Gastroesophageal sphincter (tissue), 4 donors: ENCODE data around the gene GALNT10. TPM values are rescaled to one million over a fixed set of nuclear protein-coding genes. Genes with fewer than 3 reads are reported as not detected.

ENCODE experiments used
- ATAC-seq: fragments of 150-250 bp; one replicate; pipeline ENCODE4 v1.9.1; 2016; ENCODE audit warnings: mild to moderate bottlenecking, moderate library complexity
- H3K27ac ChIP-seq, 4 donors: fragments of 200-600 bp; sonication (generic) in 3 of 4; 1 replicate in 3 of 4; 2 replicates in 1 of 4; pipeline ENCODE4 v1.5.1; 2016 to 2019
- H3K27me3 ChIP-seq: fragments of 200-600 bp; sonication (generic); one replicate; pipeline ENCODE4 v1.5.1; 2019
- H3K36me3 ChIP-seq, 2 donors: fragments of 200-600 bp; sonication (generic); one replicate each; pipeline ENCODE4 v1.5.1; 2019; ENCODE audit warnings: control low read depth in 1 of 2
- H3K4me1 ChIP-seq, 3 donors: fragments of 200-600 bp; sonication (generic); 1 replicate in 2 of 3; 2 replicates in 1 of 3; pipeline ENCODE4 v1.5.1; 2016 to 2019; ENCODE audit warnings: control low read depth in 2 of 3
- H3K4me3 ChIP-seq, 2 donors: fragments of 200-600 bp; sonication (generic); one replicate each; pipeline ENCODE4 v1.5.1; 2019; ENCODE audit warnings: mild to moderate bottlenecking in 1 of 2, moderate library complexity in 1 of 2
- H3K9me3 ChIP-seq, 3 donors: fragments of 200-600 bp; sonication (generic); one replicate each; pipeline ENCODE4 v1.5.1; 2017 to 2019; ENCODE audit warnings: control low read depth in 2 of 3
- EP300 ChIP-seq: sonication (generic); formaldehyde crosslinking; IDR thresholded peaks from one replicate; pipeline ENCODE4 v1.6.1; 2017; ENCODE audit warnings: antibody characterized with exemption, mild to moderate bottlenecking
- POLR2A ChIP-seq, 2 donors: fragments of 450-650 bp; IDR thresholded peaks; one replicate each; pipeline ENCODE4 v1.6.1; 2017; ENCODE audit warnings: antibody characterized with exemption in 2 of 2, mild to moderate bottlenecking in 2 of 2, moderate library complexity in 1 of 2
- POLR2AphosphoS5 ChIP-seq: sonication (generic); formaldehyde crosslinking; IDR thresholded peaks from one replicate; pipeline ENCODE4 v1.6.1; 2017; ENCODE audit warnings: antibody characterized with exemption
- WGBS, 2 donors: methylation state at CpG; one replicate each; pipeline ENCODE4 v1.1.5; 2018; ENCODE audit warnings: low coverage in 1 of 2; 5-methylcytosine and 5-hydroxymethylcytosine counted together
- total RNA-seq, 4 donors: library from RNA; depleted of rRNA; stranded (reverse); fragments of >200 nt; gene quantifications; one replicate each; pipeline ENCODE4 v1.1.0, GENCODE V29; 2016
- TF ChIP-seq, protein P1 (sequence below), 4 experiments: fragments of 200-600 bp in 2 of 4; fragments of 450-650 bp in 2 of 4; sonication (generic) in 1 of 4; IDR thresholded peaks; one replicate each; pipeline ENCODE4 v1.5.1; 2017 to 2019; ENCODE audit warnings: antibody characterized with exemption in 4 of 4, mild to moderate bottlenecking in 2 of 4, moderate library complexity in 2 of 4

GALNT10 gene
- total RNA-seq, 4 donors from 2014 or later, result 19.1 to 49.1 (median 34.0) TPM

DNA sequence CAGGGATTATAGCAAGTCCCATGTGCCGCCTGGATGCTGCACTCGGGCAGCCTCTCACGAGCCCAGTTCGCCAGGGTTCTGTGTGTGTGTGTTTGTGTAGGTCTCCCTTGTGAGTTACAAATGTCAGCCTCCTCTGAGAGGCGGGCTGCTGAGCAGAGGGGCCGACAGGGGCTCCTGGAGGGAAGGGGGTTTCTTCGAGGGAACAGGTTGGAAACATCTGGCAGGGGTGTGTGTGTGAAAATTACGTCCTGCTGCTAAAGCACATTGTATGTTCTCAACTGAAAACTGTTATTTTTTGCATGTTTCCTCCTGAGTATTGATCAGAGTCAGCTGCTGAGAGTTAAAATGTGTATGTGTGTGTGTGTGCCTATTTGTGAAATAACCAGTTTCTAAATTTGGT lies 9.7 kb downstream of the GALNT10 start:
- WGBS, 2 donors, result 88% methylated on average over 3 of the region's 8 CpGs; no CpG with 5 or more reads in 1 of the 2 donors
- ATAC-seq, result no peak
- Histone ChIP-seq H3K9me3 (no peaks in the 10 kb centered on the region), H3K27ac (no peak overlapping the region), H3K4me3 (no peak overlapping the region), H3K27me3 (no peaks in the 10 kb centered on the region), H3K4me1 (peaks cover 0 to 54% (median 32%) of the 10 kb centered on the region in 3 donors), H3K36me3 (peaks cover 0 to 14% of the 10 kb centered on the region in 2 donors)
- TF ChIP-seq, protein P1, sequence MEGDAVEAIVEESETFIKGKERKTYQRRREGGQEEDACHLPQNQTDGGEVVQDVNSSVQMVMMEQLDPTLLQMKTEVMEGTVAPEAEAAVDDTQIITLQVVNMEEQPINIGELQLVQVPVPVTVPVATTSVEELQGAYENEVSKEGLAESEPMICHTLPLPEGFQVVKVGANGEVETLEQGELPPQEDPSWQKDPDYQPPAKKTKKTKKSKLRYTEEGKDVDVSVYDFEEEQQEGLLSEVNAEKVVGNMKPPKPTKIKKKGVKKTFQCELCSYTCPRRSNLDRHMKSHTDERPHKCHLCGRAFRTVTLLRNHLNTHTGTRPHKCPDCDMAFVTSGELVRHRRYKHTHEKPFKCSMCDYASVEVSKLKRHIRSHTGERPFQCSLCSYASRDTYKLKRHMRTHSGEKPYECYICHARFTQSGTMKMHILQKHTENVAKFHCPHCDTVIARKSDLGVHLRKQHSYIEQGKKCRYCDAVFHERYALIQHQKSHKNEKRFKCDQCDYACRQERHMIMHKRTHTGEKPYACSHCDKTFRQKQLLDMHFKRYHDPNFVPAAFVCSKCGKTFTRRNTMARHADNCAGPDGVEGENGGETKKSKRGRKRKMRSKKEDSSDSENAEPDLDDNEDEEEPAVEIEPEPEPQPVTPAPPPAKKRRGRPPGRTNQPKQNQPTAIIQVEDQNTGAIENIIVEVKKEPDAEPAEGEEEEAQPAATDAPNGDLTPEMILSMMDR (IDR thresholded peaks at IDR 0.05), result no peak
- TF ChIP-seq EP300 (no peak), POLR2AphosphoS5 (no peak), POLR2A (IDR thresholded peaks at IDR 0.05) (no peak)

DNA sequence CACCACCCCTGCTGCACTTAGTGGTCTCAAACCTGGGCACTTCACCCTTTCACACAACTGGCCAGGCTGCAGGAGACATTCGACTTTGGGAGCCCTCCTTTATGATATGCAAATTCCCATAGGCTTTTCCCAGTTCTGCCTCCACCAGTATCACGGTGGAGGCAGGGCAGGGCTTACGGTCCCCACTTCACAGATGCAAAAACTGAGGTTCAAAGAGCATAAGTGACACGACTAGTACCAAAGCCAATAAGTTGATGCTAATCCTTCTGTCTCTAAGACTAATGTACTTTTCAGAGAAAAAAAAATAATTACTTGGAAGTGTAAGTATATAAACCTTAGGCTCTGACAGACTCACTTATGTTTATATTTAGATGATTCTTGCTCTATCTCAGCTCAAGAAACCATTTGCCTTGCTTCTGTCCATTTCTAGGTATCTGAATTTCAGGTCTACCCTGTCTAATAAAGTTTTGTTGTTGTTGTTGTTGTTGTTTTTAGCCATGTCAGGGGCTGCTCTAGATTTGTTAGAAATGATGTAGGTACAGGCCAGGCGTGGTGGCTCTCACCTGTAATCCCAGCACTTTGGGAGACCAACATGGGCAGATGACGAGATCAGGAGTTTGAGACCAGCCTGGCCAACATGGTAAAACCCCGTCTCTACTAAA lies 10.7 kb downstream of the GALNT10 start:
- Histone ChIP-seq H3K4me1 (peaks cover 0 to 54% (median 32%) of the 10 kb centered on the region in 3 donors), H3K4me3 (no peak overlapping the region), H3K9me3 (no peaks in the 10 kb centered on the region), H3K27me3 (no peaks in the 10 kb centered on the region), H3K27ac (no peak overlapping the region), H3K36me3 (peaks cover 0 to 14% of the 10 kb centered on the region in 2 donors)
- no peak for ATAC-seq
- WGBS, 2 donors, result 69 to 84% methylated on average over 4 to 5 of the region's 7 CpGs
- TF ChIP-seq, protein P1 (IDR thresholded peaks at IDR 0.05), result no peak

DNA sequence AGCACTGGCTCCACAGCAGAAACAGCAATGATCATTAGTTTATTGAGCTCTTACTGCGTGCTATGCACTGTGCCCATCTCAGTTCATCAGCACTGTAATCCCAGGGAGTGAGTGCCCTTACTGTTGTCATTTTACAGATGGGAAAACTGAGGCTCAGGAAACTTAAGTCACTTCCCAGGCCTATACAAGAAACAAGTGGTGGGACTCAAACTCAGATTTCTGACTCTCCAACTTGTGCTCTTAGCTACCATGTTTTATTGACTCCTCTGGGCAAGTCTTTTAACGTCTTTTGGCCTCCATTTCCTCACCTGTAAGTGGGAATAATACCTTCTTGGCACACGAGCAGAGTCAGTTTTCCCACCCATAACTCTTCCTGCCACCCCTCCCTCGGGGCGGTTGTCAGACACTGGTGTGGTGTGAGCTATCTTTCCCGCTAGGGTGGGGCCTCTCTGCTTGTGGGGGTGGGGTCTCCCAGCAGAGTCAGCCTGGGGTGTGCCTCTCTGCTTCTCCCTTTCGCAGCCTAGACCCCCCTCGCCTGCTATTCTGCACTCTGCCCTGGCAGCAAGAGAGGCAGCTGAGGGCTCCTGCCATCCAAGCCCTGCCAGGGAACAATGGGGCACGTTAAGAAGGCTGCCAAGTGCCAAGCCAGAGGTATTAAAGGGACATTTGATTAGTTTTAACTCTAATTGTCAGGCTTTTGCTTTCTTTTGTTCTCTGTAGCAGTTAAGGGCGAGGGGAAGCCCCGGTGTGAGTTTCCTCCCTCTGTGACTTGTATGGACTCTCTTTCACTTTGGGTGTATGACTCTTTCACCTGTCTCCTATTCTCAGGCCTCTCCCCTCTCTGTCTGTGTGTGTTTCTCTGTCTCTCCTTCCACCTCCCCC lies 12.1 kb downstream of the GALNT10 start:
- Histone ChIP-seq H3K27me3 (no peaks in the 10 kb centered on the region), H3K27ac (peak overlapping the region in 1 of 4 donors; percentile 14), H3K4me1 (peaks cover 0 to 41% (median 25%) of the 10 kb centered on the region in 3 donors), H3K9me3 (no peaks in the 10 kb centered on the region), H3K4me3 (no peak overlapping the region), H3K36me3 (peaks cover 0 to 14% of the 10 kb centered on the region in 2 donors)
- WGBS, 2 donors, result 12 to 59% methylated on average over 3 to 9 of the region's 11 CpGs
- TF ChIP-seq, protein P1 (IDR thresholded peaks at IDR 0.05), result no peak
- TF ChIP-seq POLR2A (IDR thresholded peaks at IDR 0.05) (no peak), EP300 (no peak), POLR2AphosphoS5 (no peak)
- no peak for ATAC-seq

DNA sequence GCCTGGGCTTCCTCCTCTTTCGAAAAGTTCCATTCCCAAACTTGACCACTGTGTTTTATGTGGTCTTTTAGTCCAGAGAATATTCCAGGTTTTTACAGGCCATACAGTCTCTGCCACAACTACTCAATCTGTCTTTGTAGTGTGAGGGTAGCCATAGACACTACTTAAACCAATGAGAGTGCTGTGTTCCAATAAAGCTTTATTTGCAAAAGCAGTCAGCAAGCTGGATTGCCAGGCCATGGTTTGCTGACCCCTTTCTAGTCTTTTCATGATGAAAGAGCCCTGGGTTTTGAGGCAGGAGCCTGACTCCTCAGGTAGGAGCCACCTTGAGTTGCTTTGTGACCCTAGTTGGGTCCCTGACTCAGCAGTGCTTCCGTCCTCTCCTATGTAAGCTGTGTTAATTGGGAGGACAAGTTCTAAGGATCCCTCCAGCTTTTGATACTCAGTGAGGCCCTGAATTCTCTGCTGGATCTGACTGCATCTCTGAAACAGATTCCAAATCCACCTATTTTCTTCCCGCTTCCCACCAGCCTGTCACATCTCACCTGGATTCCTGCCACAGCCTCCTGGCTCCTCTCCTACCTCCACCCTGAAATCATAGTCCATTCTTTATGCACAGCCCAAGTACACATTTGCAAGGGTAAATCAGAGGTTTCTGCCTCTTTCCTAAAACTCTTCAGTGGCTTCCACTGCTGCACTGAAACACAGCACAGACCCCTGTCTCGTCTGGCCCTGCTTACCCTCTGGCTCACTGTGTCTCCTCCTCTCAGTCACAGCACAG lies 13.5 kb downstream of the GALNT10 start:
- Histone ChIP-seq H3K4me3 (no peak overlapping the region), H3K27me3 (no peaks in the 10 kb centered on the region), H3K36me3 (peaks cover 0 to 7% of the 10 kb centered on the region in 2 donors), H3K9me3 (no peaks in the 10 kb centered on the region), H3K27ac (no peak overlapping the region), H3K4me1 (peaks cover 0 to 28% (median 22%) of the 10 kb centered on the region in 3 donors)
- TF ChIP-seq, protein P1 (IDR thresholded peaks at IDR 0.05), result no peak
- no peak for TF ChIP-seq EP300
- no peak for TF ChIP-seq POLR2AphosphoS5
- TF ChIP-seq POLR2A (IDR thresholded peaks at IDR 0.05), result no peak
- no peak for ATAC-seq
- WGBS, 2 donors, result 82 to 93% methylated on average over 4 of the region's 4 CpGs
